ENCODE results near the gene LRCH4.

Gene LRCH4

GRCh38 chr7:100585511-100586265, at the start of gene LRCH4:
TSS of gene LRCH4 (minus strand) at chr7:100586129. CDS start at chr7:100586100, 29 bp downstream.
- Histone ChIP-seq H3K9ac (ENCODE audit: low read depth, low read length) (peak within 1 kb of the TSS; percentile 88), H3K9me3 (ENCODE audit: control insufficient read depth, insufficient read depth, low read length) (no peaks in the 10 kb centered on the region), H3K4me3 (ENCODE audit: low read depth, low read length) (peak within 1 kb of the TSS; percentile 96), H3K4me1 (ENCODE audit: control insufficient read depth, insufficient read depth, low read length) (peaks cover 19% of the 10 kb centered on the region), H3K27me3 (ENCODE audit: control insufficient read depth, insufficient read depth, low read length) (no peaks in the 10 kb centered on the region), H3K36me3 (ENCODE audit: control insufficient read depth, insufficient read depth, low read length) (peaks cover 18% of the 10 kb centered on the region)

GRCh38 chr7:100632951-100633717, 47.2 kb upstream of the LRCH4 start:
- Histone ChIP-seq H3K4me3 (ENCODE audit: low read depth, low read length) (peak overlapping the region; percentile 70), H3K27me3 (ENCODE audit: control insufficient read depth, insufficient read depth, low read length) (peaks cover 9% of the 10 kb centered on the region), H3K9me3 (ENCODE audit: control insufficient read depth, insufficient read depth, low read length) (no peaks in the 10 kb centered on the region), H3K4me1 (ENCODE audit: control insufficient read depth, insufficient read depth, low read length) (no peaks in the 10 kb centered on the region), H3K9ac (ENCODE audit: low read depth, low read length) (peak overlapping the region; percentile 73), H3K36me3 (ENCODE audit: control insufficient read depth, insufficient read depth, low read length) (no peaks in the 10 kb centered on the region)

- Histone ChIP-seq H3K4me1 (ENCODE audit: control insufficient read depth, insufficient read depth, low read length) (peaks cover 5% of the 10 kb centered on the region), H3K9ac (ENCODE audit: low read depth, low read length) (no peak overlapping the region), H3K4me3 (ENCODE audit: low read depth, low read length) (no peak overlapping the region), H3K27me3 (ENCODE audit: control insufficient read depth, insufficient read depth, low read length) (peaks cover 21% of the 10 kb centered on the region), H3K9me3 (ENCODE audit: control insufficient read depth, insufficient read depth, low read length) (no peaks in the 10 kb centered on the region), H3K36me3 (ENCODE audit: control insufficient read depth, insufficient read depth, low read length) (no peaks in the 10 kb centered on the region)
These were observed 44.1 kb upstream of the LRCH4 start for GRCh38 chr7:100630066-100630465.

- Histone ChIP-seq H3K4me3 (ENCODE audit: low read depth, low read length) (no peak overlapping the region), H3K4me1 (ENCODE audit: control insufficient read depth, insufficient read depth, low read length) (peaks cover 5% of the 10 kb centered on the region), H3K9me3 (ENCODE audit: control insufficient read depth, insufficient read depth, low read length) (no peaks in the 10 kb centered on the region), H3K36me3 (ENCODE audit: control insufficient read depth, insufficient read depth, low read length) (no peaks in the 10 kb centered on the region), H3K9ac (ENCODE audit: low read depth, low read length) (no peak overlapping the region), H3K27me3 (ENCODE audit: control insufficient read depth, insufficient read depth, low read length) (peaks cover 21% of the 10 kb centered on the region)
These were observed 43.3 kb upstream of the LRCH4 start for GRCh38 chr7:100629117-100629716.

- Histone ChIP-seq H3K9ac (ENCODE audit: low read depth, low read length) (no peak overlapping the region), H3K27me3 (ENCODE audit: control insufficient read depth, insufficient read depth, low read length) (peaks cover 17% of the 10 kb centered on the region), H3K4me1 (ENCODE audit: control insufficient read depth, insufficient read depth, low read length) (peaks cover 5% of the 10 kb centered on the region), H3K9me3 (ENCODE audit: control insufficient read depth, insufficient read depth, low read length) (no peaks in the 10 kb centered on the region), H3K4me3 (ENCODE audit: low read depth, low read length) (peak overlapping the region; percentile 52), H3K36me3 (ENCODE audit: control insufficient read depth, insufficient read depth, low read length) (no peaks in the 10 kb centered on the region)
These were observed 41.3 kb upstream of the LRCH4 start for GRCh38 chr7:100627238-100627549.

- no peaks in the 10 kb centered on the region for H3K36me3 ChIP-seq (ENCODE audit: control insufficient read depth, insufficient read depth, low read length)
- peak overlapping the region; percentile 52 for H3K4me3 ChIP-seq (ENCODE audit: low read depth, low read length)
- no peaks in the 10 kb centered on the region for H3K9me3 ChIP-seq (ENCODE audit: control insufficient read depth, insufficient read depth, low read length)
- no peak overlapping the region for H3K9ac ChIP-seq (ENCODE audit: low read depth, low read length)
- H3K27me3 ChIP-seq (ENCODE audit: control insufficient read depth, insufficient read depth, low read length): peaks cover 12% of the 10 kb centered on the region
- H3K4me1 ChIP-seq (ENCODE audit: control insufficient read depth, insufficient read depth, low read length): peaks cover 5% of the 10 kb centered on the region
These were observed 40.8 kb upstream of the LRCH4 start for GRCh38 chr7:100626530-100627237.

GRCh38 chr7:100626055-100626454, 40.1 kb upstream of the LRCH4 start:
- Histone ChIP-seq H3K9ac (ENCODE audit: low read depth, low read length) (no peak overlapping the region), H3K36me3 (ENCODE audit: control insufficient read depth, insufficient read depth, low read length) (no peaks in the 10 kb centered on the region), H3K4me1 (ENCODE audit: control insufficient read depth, insufficient read depth, low read length) (peaks cover 5% of the 10 kb centered on the region), H3K4me3 (ENCODE audit: low read depth, low read length) (peak overlapping the region; percentile 52), H3K27me3 (ENCODE audit: control insufficient read depth, insufficient read depth, low read length) (peaks cover 11% of the 10 kb centered on the region), H3K9me3 (ENCODE audit: control insufficient read depth, insufficient read depth, low read length) (no peaks in the 10 kb centered on the region)

GRCh38 chr7:100623951-100624824, 38.3 kb upstream of the LRCH4 start:
- Histone ChIP-seq H3K4me3 (ENCODE audit: low read depth, low read length) (no peak overlapping the region), H3K27me3 (ENCODE audit: control insufficient read depth, insufficient read depth, low read length) (peaks cover 11% of the 10 kb centered on the region), H3K9me3 (ENCODE audit: control insufficient read depth, insufficient read depth, low read length) (no peaks in the 10 kb centered on the region), H3K4me1 (ENCODE audit: control insufficient read depth, insufficient read depth, low read length) (peaks cover 5% of the 10 kb centered on the region), H3K36me3 (ENCODE audit: control insufficient read depth, insufficient read depth, low read length) (no peaks in the 10 kb centered on the region), H3K9ac (ENCODE audit: low read depth, low read length) (no peak overlapping the region)

- Histone ChIP-seq H3K9ac (ENCODE audit: low read depth, low read length) (no peak overlapping the region), H3K4me1 (ENCODE audit: control insufficient read depth, insufficient read depth, low read length) (peaks cover 5% of the 10 kb centered on the region), H3K4me3 (ENCODE audit: low read depth, low read length) (no peak overlapping the region), H3K27me3 (ENCODE audit: control insufficient read depth, insufficient read depth, low read length) (peaks cover 7% of the 10 kb centered on the region), H3K36me3 (ENCODE audit: control insufficient read depth, insufficient read depth, low read length) (no peaks in the 10 kb centered on the region), H3K9me3 (ENCODE audit: control insufficient read depth, insufficient read depth, low read length) (no peaks in the 10 kb centered on the region)
These were observed 35.6 kb upstream of the LRCH4 start for GRCh38 chr7:100621554-100621953.

GRCh38 chr7:100620804-100621203, 34.9 kb upstream of the LRCH4 start:
- H3K27me3 ChIP-seq (ENCODE audit: control insufficient read depth, insufficient read depth, low read length): peaks cover 3% of the 10 kb centered on the region
- no peaks in the 10 kb centered on the region for H3K36me3 ChIP-seq (ENCODE audit: control insufficient read depth, insufficient read depth, low read length)

GRCh38 chr7:100620239-100620638, 34.3 kb upstream of the LRCH4 start:
- H3K9me3 ChIP-seq (ENCODE audit: control insufficient read depth, insufficient read depth, low read length): no peaks in the 10 kb centered on the region
- no peaks in the 10 kb centered on the region for H3K36me3 ChIP-seq (ENCODE audit: control insufficient read depth, insufficient read depth, low read length)
- no peak overlapping the region for H3K9ac ChIP-seq (ENCODE audit: low read depth, low read length)
- no peaks in the 10 kb centered on the region for H3K4me1 ChIP-seq (ENCODE audit: control insufficient read depth, insufficient read depth, low read length)
- no peak overlapping the region for H3K4me3 ChIP-seq (ENCODE audit: low read depth, low read length)
- H3K27me3 ChIP-seq (ENCODE audit: control insufficient read depth, insufficient read depth, low read length): no peaks in the 10 kb centered on the region

More at GRCh38 chr7:100620804-100621203, 34.9 kb upstream of the LRCH4 start:
- H3K4me1 ChIP-seq (ENCODE audit: control insufficient read depth, insufficient read depth, low read length): peaks cover under 1% of the 10 kb centered on the region
- H3K9ac ChIP-seq (ENCODE audit: low read depth, low read length): no peak overlapping the region
- H3K4me3 ChIP-seq (ENCODE audit: low read depth, low read length): no peak overlapping the region
- H3K9me3 ChIP-seq (ENCODE audit: control insufficient read depth, insufficient read depth, low read length): no peaks in the 10 kb centered on the region
